ENCODE measurements around the gene RTP5.
"Not testable (repeated sequence)": the region's sequence is repeated elsewhere in the genome, so short reads cannot be mapped to it uniquely, and the experiment has no call there.

RTP5 gene

GRCh38 chr2:241869087-241869961, at the start of gene RTP5:
Gene RTP5 (plus strand): TSS chr2:241869729. CDS start chr2:241869757, 28 bp downstream.
- peak; percentile 59 for DNase-seq

- peak; percentile 56 for DNase-seq
Observed at GRCh38 chr2:241819947-241820624, 49.4 kb upstream of the RTP5 start.

DNA sequence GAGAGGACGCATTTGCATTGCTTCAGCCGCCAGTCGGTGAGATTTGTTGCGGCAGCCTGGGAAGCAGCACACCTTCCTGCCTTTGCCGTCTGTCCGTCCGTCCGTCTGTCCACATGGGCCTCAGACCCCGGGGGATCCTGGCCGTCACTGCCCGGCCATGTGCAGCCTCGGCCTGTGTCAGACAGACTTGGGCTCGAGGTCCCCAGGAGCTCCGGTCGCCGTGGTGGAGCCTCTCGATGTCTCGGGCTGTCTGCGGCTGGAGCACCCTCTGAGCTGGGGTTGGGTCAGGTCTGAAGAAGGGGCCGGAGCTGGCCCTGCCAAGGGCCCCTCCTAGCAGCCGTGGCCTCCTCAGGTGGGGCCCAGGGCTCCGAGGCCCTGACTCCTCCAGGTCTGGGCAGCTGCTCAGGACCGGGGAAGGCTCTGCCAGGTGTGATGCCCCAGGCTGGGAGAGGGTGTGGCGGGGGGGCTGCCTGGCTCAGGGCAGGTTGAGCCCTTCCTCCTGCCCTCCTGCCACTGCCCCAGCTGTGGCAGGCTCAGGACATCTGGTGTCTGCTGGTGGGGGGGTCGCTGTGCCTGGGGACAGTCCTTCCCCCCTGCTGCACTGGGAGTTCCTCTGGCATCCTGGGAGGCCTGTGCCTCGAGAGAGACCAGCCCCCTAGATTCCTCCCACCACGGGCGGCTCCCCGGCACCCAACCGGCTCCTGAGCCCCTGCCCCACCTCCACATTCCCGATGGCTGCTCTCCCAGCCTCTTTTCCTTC, 48.7 kb upstream of the RTP5 start:
- no peak for DNase-seq

GRCh38 chr2:241821460-241822263, 47.9 kb upstream of the RTP5 start:
- no peak for DNase-seq

GRCh38 chr2:241822264-241822623, 47.3 kb upstream of the RTP5 start:
- DNase-seq, result no peak

GRCh38 chr2:241823531-241824437, 45.7 kb upstream of the RTP5 start:
- DNase-seq, result peak; percentile 64

DNA sequence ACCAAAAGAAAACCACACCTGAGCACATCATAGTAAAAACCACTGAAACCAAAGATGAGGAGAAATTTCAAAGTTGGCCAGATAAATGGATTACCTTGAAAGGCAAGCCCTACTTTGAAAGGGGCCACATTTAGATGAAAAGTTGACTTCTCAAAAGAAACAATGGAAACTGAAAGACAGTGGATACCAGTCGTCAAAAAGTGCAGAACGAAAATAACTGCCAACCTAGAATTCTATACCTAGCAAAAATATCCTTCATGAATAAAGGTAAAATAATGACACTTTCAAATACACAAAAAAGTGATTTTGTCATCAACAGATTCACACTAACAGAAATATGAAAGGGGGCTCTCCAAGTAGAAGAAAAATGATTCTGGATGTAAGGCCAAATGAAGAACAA, 42.1 kb upstream of the RTP5 start:
- no peak for DNase-seq

DNA sequence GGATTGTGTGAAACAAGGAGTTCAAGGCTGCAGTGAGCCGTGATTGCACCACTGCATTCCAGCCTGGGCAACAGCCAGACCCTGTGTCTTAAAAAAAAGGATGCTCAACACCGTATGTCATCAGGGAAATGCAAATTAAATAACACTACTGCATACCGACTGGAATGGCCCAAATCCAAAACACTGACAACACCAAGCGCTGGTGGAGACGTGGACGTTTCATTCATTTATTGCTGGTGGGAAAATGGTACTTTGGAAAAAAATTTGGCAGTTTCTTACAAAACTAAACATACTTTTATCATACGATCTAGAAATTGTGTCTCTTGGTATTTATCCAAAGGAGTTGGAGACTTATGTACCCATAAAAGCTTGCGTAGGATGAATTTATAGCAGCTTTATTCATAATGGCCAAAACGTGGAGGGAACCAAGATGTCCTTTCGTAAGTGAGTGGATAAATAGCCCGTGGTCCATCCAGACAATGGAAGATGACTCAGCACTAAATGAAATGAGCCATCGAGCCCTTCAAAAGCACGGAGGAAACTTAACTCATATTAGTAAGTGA, 36.3 kb upstream of the RTP5 start:
- DNase-seq, result no peak

DNA sequence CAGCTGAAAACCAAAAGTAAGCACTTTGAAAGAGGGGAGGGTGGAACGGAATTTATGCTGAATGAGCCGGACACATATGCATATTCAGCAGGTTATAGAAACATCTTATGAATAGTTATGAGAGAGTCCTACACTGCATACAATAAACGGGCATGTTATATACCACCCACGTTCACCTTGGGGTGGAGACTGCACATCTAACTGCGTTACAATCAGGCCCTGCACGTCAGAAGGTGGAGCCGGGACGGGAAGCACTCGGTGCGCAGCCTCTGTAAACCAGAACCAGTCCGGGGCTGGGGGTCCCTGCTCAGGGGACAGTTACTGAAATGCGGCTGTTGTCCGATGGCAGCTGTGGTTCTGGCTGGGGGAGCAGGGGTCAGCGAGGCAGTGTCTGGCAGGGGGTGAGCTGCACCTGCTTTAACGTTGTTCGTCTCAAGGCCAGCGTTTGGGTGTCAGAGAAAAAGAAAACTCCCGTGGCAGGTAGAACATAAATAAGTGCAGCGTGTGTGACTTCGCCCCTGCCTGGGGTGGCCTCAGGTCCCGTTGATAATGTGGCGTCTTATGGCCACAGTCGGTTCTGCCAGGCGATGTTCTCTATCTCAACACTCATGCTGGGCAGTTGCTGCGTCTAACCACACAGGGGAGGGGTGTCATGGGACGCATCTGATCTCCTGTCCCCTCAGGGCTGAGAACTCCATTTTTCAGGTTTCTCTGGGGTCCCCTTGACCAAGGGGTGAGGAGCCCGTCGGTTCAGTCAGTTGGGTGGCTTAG, 35.6 kb upstream of the RTP5 start:
- DNase-seq, result not testable (repeated sequence)

- no peak for DNase-seq
Observed at GRCh38 chr2:241834527-241835210, 34.9 kb upstream of the RTP5 start.

- no peak for DNase-seq
Observed at GRCh38 chr2:241835611-241836010, 33.9 kb upstream of the RTP5 start.

DNA sequence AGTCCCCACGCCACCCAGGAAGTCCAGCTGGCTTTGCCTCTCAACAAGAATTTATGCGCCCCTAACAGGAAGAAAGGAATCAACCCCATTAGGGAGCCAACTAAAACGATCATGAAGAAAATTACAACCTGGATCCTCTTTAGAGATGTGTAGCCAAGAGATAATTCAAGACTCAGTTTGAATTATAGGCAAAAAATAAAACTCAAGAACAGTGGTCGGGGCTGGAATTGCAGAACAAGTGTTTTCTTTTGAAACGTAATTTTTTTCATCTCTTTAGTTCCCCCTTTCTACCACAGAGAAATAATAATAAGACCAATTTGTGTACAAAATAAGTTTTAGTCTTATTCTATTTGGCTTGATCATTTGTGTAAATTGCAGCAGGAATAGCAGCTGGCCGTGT, 33.2 kb upstream of the RTP5 start:
- no peak for DNase-seq

GRCh38 chr2:241837197-241837965, 32.1 kb upstream of the RTP5 start:
- no peak for DNase-seq

GRCh38 chr2:241841181-241842066, 28.1 kb upstream of the RTP5 start:
- no peak for DNase-seq

- DNase-seq, result no peak
Observed at GRCh38 chr2:241842067-241842415, 27.5 kb upstream of the RTP5 start.

GRCh38 chr2:241842620-241843211, 26.8 kb upstream of the RTP5 start:
- DNase-seq, result no peak

DNA sequence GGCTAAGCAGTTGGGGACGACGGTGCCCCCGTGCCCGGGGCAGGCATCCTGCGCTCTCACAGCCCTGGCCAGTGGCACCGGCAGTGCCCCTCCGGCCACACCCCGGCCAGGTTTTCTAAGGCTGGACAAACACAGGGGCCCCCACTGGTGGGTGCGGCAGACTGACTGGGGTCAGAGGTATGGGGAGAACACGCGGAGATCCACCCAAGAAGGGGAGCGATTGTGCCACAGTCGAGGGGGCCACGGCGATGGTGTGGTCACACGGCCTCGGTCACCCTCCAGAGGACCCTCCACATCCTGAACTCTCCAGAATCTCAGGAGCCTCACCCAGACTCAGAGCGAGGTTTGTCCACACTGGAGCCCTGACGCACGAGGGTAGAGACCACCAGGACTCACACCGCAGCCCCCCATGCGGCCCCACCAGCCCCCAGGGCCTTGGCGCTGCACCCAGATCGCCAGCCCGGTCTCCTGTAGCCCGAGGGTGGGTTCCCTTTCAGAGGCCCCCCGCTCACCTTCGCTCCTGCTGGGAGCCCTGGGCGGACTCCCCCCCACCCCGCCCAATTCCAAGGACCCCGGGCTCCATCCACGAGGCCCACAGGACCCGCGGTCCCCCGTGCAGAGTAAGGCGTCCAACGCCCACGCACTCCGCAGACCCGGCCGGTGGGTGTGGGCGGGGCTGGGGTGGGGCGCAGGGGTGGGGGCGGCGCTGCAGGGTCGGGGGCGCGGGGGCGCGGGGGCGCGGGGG, 26.0 kb upstream of the RTP5 start:
- DNase-seq, result no peak

All from DMS53 (cell line).